Mesendoderm (in vitro differentiated cells): ENCODE results near the gene TMEM86B.

Experiments
- DNase-seq: peaks from one replicate; pipeline ENCODE4 v3.0.0; 2013
- H2AK5ac ChIP-seq: 2 replicates; pipeline ENCODE4 v1.6.1; 2013; ENCODE audit warnings: low read length, inconsistent platforms
- H2BK120ac ChIP-seq: 2 replicates; pipeline ENCODE4 v1.6.1; 2013; ENCODE audit warnings: low read depth, mild to moderate bottlenecking, low read length, moderate library complexity, mixed read lengths
- H2BK15ac ChIP-seq: replicated peaks from 2 replicates; pipeline ENCODE4 v1.6.1; 2013; ENCODE audit warnings: low read depth, mild to moderate bottlenecking, moderate library complexity
- H2BK5ac ChIP-seq: 2 replicates; pipeline ENCODE4 v1.6.1; 2013; ENCODE audit warnings: low read length, inconsistent platforms
- H3K18ac ChIP-seq: 2 replicates; pipeline ENCODE4 v1.6.1; 2013; ENCODE audit warnings: mild to moderate bottlenecking, low read length, mixed read lengths
- H3K23ac ChIP-seq: one replicate; pipeline ENCODE4 v1.6.1; 2013; ENCODE audit warnings: low read length
- H3K27ac ChIP-seq: 2 replicates; pipeline ENCODE4 v1.5.1; 2013; ENCODE audit warnings: low read depth, mild to moderate bottlenecking, inconsistent platforms, low read length, moderate library complexity
- H3K27me3 ChIP-seq: 2 replicates; pipeline ENCODE4 v1.6.1; 2013; ENCODE audit warnings: low read length, control low read depth, mild to moderate bottlenecking, inconsistent platforms; ENCODE audit not compliant: insufficient read depth, poor library complexity
- H3K36me3 ChIP-seq: 2 replicates; pipeline ENCODE4 v1.6.1; 2013; ENCODE audit warnings: low read length, inconsistent platforms; ENCODE audit not compliant: control insufficient read depth, insufficient read depth
- H3K4ac ChIP-seq: one replicate; pipeline ENCODE4 v1.6.1; 2013; ENCODE audit warnings: low read depth, mild to moderate bottlenecking, low read length, moderate library complexity
- H3K4me1 ChIP-seq: 2 replicates; pipeline ENCODE4 v1.6.1; 2013; ENCODE audit warnings: low read depth, low read length, inconsistent platforms; ENCODE audit not compliant: control insufficient read depth
- H3K4me2 ChIP-seq: 2 replicates; pipeline ENCODE4 v1.6.1; 2013; ENCODE audit warnings: low read length
- H3K4me3 ChIP-seq: 2 replicates; pipeline ENCODE4 v1.5.1; 2013; ENCODE audit warnings: mild to moderate bottlenecking, low read length
- H3K56ac ChIP-seq: one replicate; pipeline ENCODE4 v1.6.1; 2013; ENCODE audit warnings: low read length
- H3K79me1 ChIP-seq: 2 replicates; pipeline ENCODE4 v1.6.1; 2013; ENCODE audit warnings: low read length, inconsistent platforms
- H3K79me2 ChIP-seq: 2 replicates; pipeline ENCODE4 v1.6.1; 2013; ENCODE audit warnings: mild to moderate bottlenecking, low read length; ENCODE audit not compliant: control insufficient read depth, insufficient read depth
- H3K9ac ChIP-seq: 2 replicates; pipeline ENCODE4 v1.6.1; 2013; ENCODE audit warnings: low read length, inconsistent platforms
- H4K5ac ChIP-seq: one replicate; pipeline ENCODE4 v1.6.1; 2013; ENCODE audit warnings: low read length
- H4K8ac ChIP-seq: one replicate; pipeline ENCODE4 v1.6.1; 2013; ENCODE audit warnings: low read depth, mild to moderate bottlenecking, control low read depth, low read length, moderate library complexity
- WGBS: extraction: QIAGEN DNeasy Blood & Tissue Kit; methylation state at CpG from one replicate; pipeline ENCODE4 v1.1.7; 2013; ENCODE audit warnings: low lambda C conversion rate, missing lambda C conversion rate; ENCODE audit not compliant: insufficient coverage; ENCODE audit errors: extremely low coverage; 5-methylcytosine and 5-hydroxymethylcytosine counted together

Gene TMEM86B

GRCh38 chr19:55246462-55247451, 18.2 kb upstream of the TMEM86B start:
- H4K8ac ChIP-seq = no peak overlapping the region
- H2BK120ac ChIP-seq = no peak overlapping the region
- H3K27me3 ChIP-seq = no peaks in the 10 kb centered on the region
- H3K36me3 ChIP-seq = peaks cover 11% of the 10 kb centered on the region
- no peak overlapping the region for H2BK5ac ChIP-seq
- peaks cover 38% of the 10 kb centered on the region for H3K79me1 ChIP-seq
- no peak overlapping the region for H3K9ac ChIP-seq
- H2BK15ac ChIP-seq = no peak overlapping the region
- no peak overlapping the region for H2AK5ac ChIP-seq
- H3K4me2 ChIP-seq = no peak overlapping the region
- H3K27ac ChIP-seq = no peak overlapping the region
- no CpG with 5 or more reads among the region's 40 CpGs for WGBS
- H3K4ac ChIP-seq = no peak overlapping the region
- no peak overlapping the region for H3K56ac ChIP-seq
- H3K4me1 ChIP-seq = no peaks in the 10 kb centered on the region
- DNase-seq = no peak
- H3K79me2 ChIP-seq = peaks cover 26% of the 10 kb centered on the region
- no peak overlapping the region for H3K23ac ChIP-seq
- no peak overlapping the region for H3K18ac ChIP-seq
- H3K4me3 ChIP-seq = no peak overlapping the region
- H4K5ac ChIP-seq = no peak overlapping the region

GRCh38 chr19:55245236-55245904, 16.8 kb upstream of the TMEM86B start:
- Histone ChIP-seq H3K79me1 (peaks cover 25% of the 10 kb centered on the region), H3K4me2 (no peak overlapping the region), H2BK15ac (no peak overlapping the region), H4K5ac (no peak overlapping the region), H3K4me1 (no peaks in the 10 kb centered on the region), H2BK120ac (no peak overlapping the region), H3K56ac (no peak overlapping the region), H4K8ac (no peak overlapping the region), H3K23ac (no peak overlapping the region), H3K36me3 (peaks cover 11% of the 10 kb centered on the region), H3K79me2 (peaks cover 12% of the 10 kb centered on the region), H3K18ac (no peak overlapping the region), H3K4me3 (no peak overlapping the region), H2AK5ac (no peak overlapping the region), H3K4ac (no peak overlapping the region), H3K27ac (no peak overlapping the region), H3K27me3 (no peaks in the 10 kb centered on the region), H3K9ac (no peak overlapping the region), H2BK5ac (no peak overlapping the region)
- no CpG with 5 or more reads among the region's 23 CpGs for WGBS
- DNase-seq = no peak

- Histone ChIP-seq H4K5ac (no peak overlapping the region), H3K4me1 (no peaks in the 10 kb centered on the region), H4K8ac (no peak overlapping the region), H3K36me3 (peaks cover 14% of the 10 kb centered on the region), H3K4me3 (no peak overlapping the region), H2AK5ac (no peak overlapping the region), H3K27ac (no peak overlapping the region), H3K4me2 (no peak overlapping the region), H3K79me1 (peaks cover 20% of the 10 kb centered on the region), H3K18ac (no peak overlapping the region), H3K79me2 (peaks cover 7% of the 10 kb centered on the region), H2BK15ac (no peak overlapping the region), H3K56ac (no peak overlapping the region), H3K27me3 (no peaks in the 10 kb centered on the region), H3K4ac (no peak overlapping the region), H3K9ac (no peak overlapping the region), H2BK5ac (no peak overlapping the region), H3K23ac (no peak overlapping the region), H2BK120ac (no peak overlapping the region)
- DNase-seq = no peak
- WGBS = no CpG with 5 or more reads among the region's 12 CpGs
Observed at GRCh38 chr19:55244004-55244680, 15.6 kb upstream of the TMEM86B start.

- H3K27ac ChIP-seq = no peak overlapping the region
- H2AK5ac ChIP-seq = no peak overlapping the region
- H3K36me3 ChIP-seq = peaks cover 19% of the 10 kb centered on the region
- no peak overlapping the region for H3K56ac ChIP-seq
- H2BK15ac ChIP-seq = no peak overlapping the region
- no peak overlapping the region for H3K18ac ChIP-seq
- no peak overlapping the region for H3K23ac ChIP-seq
- WGBS = no CpG with 5 or more reads among the region's 7 CpGs
- no peak overlapping the region for H3K9ac ChIP-seq
- H4K5ac ChIP-seq = no peak overlapping the region
- H3K4me2 ChIP-seq = no peak overlapping the region
- no peak overlapping the region for H3K4me3 ChIP-seq
- no peak overlapping the region for H4K8ac ChIP-seq
- H2BK5ac ChIP-seq = no peak overlapping the region
- H3K4me1 ChIP-seq = no peaks in the 10 kb centered on the region
- no peaks in the 10 kb centered on the region for H3K27me3 ChIP-seq
- no peak for DNase-seq
- no peak overlapping the region for H2BK120ac ChIP-seq
- no peak overlapping the region for H3K4ac ChIP-seq
- H3K79me2 ChIP-seq = no peaks in the 10 kb centered on the region
- H3K79me1 ChIP-seq = peaks cover 6% of the 10 kb centered on the region
Observed at GRCh38 chr19:55242517-55242916, 14.0 kb upstream of the TMEM86B start.

- no peak overlapping the region for H3K18ac ChIP-seq
- H3K4me3 ChIP-seq = no peak overlapping the region
- H2BK15ac ChIP-seq = no peak overlapping the region
- peaks cover 4% of the 10 kb centered on the region for H3K79me1 ChIP-seq
- no peak overlapping the region for H4K8ac ChIP-seq
- H4K5ac ChIP-seq = no peak overlapping the region
- H3K9ac ChIP-seq = no peak overlapping the region
- H2AK5ac ChIP-seq = no peak overlapping the region
- no peak overlapping the region for H2BK120ac ChIP-seq
- H3K27me3 ChIP-seq = no peaks in the 10 kb centered on the region
- no peak overlapping the region for H3K4me2 ChIP-seq
- H3K27ac ChIP-seq = no peak overlapping the region
- H3K4me1 ChIP-seq = no peaks in the 10 kb centered on the region
- no peak overlapping the region for H3K4ac ChIP-seq
- no peak for DNase-seq
- H3K56ac ChIP-seq = no peak overlapping the region
- H2BK5ac ChIP-seq = no peak overlapping the region
- H3K23ac ChIP-seq = no peak overlapping the region
- peaks cover 20% of the 10 kb centered on the region for H3K36me3 ChIP-seq
- no peaks in the 10 kb centered on the region for H3K79me2 ChIP-seq
- no CpG with 5 or more reads among the region's 16 CpGs for WGBS
Observed at GRCh38 chr19:55241935-55242464, 13.4 kb upstream of the TMEM86B start.
